ENCODE data around the gene SMIM12.

- TF ChIP-seq, protein P1, sequence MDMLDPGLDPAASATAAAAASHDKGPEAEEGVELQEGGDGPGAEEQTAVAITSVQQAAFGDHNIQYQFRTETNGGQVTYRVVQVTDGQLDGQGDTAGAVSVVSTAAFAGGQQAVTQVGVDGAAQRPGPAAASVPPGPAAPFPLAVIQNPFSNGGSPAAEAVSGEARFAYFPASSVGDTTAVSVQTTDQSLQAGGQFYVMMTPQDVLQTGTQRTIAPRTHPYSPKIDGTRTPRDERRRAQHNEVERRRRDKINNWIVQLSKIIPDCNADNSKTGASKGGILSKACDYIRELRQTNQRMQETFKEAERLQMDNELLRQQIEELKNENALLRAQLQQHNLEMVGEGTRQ (IDR thresholded peaks at IDR 0.05) = no peak
- TF ChIP-seq, protein P2, sequence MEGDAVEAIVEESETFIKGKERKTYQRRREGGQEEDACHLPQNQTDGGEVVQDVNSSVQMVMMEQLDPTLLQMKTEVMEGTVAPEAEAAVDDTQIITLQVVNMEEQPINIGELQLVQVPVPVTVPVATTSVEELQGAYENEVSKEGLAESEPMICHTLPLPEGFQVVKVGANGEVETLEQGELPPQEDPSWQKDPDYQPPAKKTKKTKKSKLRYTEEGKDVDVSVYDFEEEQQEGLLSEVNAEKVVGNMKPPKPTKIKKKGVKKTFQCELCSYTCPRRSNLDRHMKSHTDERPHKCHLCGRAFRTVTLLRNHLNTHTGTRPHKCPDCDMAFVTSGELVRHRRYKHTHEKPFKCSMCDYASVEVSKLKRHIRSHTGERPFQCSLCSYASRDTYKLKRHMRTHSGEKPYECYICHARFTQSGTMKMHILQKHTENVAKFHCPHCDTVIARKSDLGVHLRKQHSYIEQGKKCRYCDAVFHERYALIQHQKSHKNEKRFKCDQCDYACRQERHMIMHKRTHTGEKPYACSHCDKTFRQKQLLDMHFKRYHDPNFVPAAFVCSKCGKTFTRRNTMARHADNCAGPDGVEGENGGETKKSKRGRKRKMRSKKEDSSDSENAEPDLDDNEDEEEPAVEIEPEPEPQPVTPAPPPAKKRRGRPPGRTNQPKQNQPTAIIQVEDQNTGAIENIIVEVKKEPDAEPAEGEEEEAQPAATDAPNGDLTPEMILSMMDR (IDR thresholded peaks at IDR 0.05) = no peak
Measured at GRCh38 chr1:34872133-34872503, 12.6 kb upstream of the SMIM12 start.
